Activated effector memory CD4-positive, alpha-beta T cell treated with Interleukin-2 at 50 U/mL for 16 hours (primary cell): ENCODE data around the gene TRNAU1AP.
"Not testable (repeated sequence)": the region's sequence is repeated elsewhere in the genome, so short reads cannot be mapped to it uniquely, and the experiment has no call there.

Experiments
- DNase-seq: peaks from one replicate; pipeline ENCODE4 v3.0.0-alpha.2; 2020

The TRNAU1AP gene

GRCh38 chr1:28552758-28553663, at the start of gene TRNAU1AP:
Gene TRNAU1AP (plus strand): TSS chr1:28553085. CDS start chr1:28553111, 26 bp downstream.
- DNase-seq, result peak; percentile 97

DNA sequence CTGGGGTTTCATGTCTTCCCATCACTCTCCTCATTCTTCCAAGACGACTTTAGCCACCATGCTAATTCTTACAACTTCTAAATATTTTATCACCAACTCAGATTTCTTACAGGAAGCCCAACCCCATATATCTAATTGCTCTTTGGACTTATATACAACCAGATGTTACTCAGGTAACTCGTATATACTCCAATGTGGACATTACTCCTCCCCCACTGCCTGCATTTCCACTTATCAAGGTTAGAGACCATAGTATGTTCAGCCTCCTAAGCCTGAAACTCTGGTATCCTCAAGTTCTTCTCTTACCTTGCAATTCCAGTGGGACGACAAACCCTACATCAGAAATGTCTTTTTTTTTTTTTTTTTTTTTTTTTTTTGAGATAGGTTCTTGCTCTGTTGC, 49.8 kb upstream of the TRNAU1AP start:
- no peak for DNase-seq

DNA sequence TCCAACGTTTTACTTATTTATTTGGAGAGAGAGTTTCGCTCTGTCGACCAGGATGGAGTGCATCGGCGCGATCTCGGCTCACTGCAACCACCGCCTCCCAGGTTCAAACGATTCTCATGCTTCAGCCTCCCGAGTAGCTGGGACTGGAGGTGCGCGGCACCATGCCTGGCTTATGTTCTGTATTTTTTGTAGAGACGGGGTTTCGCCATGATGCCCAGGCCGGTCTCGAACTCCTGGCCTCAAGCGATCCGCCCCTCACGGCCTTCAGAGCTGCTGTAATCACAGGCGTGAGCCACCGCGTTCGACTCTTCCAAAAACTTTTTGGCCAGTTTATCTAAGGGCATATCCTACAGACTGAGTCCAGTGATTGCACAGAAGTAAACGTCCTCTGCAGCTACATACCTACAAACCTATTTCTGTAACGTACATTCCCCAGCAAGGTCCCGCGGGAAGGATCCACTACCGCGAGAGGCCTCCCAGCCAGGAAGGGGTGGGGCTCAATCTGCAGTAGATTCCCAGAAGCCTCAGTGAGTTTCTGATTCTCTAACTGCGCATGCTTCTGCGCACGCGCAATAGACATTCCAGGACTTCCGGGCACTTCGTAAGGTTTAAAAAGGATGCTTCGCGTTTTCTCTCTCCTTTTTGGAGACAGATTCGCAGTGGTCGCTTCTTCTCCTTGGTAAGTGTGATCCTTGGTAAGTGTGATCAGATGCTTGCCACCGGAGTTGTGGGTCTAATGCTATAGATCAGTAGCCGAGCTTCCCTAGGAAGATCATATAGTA, 47.3 kb upstream of the TRNAU1AP start, which contains the start of gene RCC1:
TSS of gene RCC1 (plus strand) at position 638 of the 782 bp plus-strand sequence. CDS start 23,824 bp downstream, outside the sequence.
- peak; percentile 91 for DNase-seq

GRCh38 chr1:28506907-28507246, 46.0 kb upstream of the TRNAU1AP start:
- no peak for DNase-seq

DNA sequence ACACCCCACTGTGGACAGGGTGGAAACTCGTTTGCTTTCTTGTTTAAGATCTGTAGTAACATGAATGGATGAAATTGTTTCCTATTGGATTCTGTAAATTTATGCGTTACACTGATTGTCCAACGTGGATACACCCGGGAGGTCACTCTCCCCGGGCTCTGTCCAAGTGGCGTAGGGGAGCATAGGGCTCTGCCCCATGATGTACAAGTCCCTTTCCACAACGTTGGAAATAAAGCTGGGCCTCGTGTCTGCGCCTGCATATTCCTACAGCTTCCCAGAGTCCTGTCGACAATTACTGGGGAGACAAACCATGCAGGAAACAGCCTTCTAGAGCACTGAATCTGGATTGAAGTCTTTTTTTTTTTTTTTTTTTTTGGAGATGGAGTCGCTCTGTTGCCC, 45.6 kb upstream of the TRNAU1AP start:
- no peak for DNase-seq

DNA sequence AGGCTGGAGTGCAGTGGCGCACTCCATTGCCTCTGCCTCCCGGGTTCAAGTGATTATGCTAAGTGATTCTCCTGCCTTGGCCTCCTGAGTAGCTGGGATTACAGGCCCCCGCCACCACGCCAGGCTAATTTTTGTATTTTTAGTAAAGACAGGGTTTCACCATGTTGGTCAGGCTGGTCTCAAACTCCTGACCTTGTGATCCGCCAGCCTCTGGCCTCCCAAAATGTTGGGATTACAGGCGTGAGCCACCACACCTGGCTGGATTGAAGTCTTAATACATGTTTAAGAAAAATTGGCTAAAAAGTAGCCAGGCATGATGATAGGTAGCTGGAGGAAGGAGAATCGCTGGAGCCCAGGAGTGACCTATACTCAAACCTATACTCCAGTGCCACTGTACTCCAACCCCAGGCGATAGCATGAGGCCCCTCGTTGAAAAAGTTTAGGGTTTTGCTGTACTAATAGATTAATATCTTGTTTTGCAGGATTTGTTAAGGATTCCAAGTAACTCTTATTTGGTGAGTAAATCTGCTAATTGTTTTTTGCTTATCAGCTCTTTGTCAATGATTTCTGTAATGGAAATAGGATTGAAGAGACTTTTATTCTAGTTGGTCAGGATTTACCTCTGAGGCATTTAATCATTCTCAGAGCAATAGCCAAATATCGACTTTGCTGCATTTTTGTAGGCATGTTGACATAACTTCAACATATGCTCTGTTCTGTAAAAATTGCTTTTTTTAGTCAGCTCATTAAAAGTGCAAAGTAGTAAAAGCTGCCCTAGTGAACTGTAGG, 45.0 kb upstream of the TRNAU1AP start:
- no peak for DNase-seq

DNA sequence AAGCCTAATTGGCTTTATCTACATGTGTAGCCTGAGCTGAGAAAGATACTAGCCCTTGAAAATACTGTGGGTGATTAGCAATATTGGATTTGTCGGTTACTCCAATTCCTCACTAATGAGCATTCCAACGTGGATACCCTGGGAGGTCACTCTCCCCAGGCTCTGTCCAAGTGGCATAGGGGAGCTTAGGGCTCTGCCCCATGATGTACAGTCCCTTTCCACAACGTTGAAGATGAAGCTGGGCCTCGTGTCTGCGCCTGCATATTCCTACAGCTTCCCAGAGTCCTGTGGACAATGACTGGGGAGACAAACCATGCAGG, 44.5 kb upstream of the TRNAU1AP start:
- no peak for DNase-seq

GRCh38 chr1:28509705-28510272, 43.1 kb upstream of the TRNAU1AP start:
- DNase-seq, result no peak

- no peak for DNase-seq
These were observed 42.5 kb upstream of the TRNAU1AP start for GRCh38 chr1:28510273-28510969.

DNA sequence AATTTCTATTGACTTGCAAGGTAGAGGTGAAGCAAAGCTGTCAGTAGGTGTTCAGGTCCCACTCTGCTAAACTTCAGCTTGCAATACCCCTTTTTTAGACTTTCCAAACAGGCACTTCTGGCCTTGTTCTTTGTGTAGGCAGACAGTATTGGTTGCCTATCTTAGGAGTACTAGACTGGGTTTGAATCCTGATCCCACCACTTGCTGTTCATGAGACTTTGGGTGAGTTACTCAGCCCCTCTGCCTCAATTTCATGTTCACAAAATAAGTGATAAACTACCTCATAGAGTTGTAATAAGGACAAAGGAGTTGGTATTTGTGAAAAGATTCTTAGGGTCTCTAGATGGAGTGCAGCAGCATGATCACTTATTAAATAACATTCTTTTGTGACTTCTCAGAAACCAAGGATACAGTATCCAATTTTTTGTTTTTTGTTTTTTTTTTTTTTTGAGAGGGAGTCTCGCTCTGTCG, 41.9 kb upstream of the TRNAU1AP start:
- no peak for DNase-seq

DNA sequence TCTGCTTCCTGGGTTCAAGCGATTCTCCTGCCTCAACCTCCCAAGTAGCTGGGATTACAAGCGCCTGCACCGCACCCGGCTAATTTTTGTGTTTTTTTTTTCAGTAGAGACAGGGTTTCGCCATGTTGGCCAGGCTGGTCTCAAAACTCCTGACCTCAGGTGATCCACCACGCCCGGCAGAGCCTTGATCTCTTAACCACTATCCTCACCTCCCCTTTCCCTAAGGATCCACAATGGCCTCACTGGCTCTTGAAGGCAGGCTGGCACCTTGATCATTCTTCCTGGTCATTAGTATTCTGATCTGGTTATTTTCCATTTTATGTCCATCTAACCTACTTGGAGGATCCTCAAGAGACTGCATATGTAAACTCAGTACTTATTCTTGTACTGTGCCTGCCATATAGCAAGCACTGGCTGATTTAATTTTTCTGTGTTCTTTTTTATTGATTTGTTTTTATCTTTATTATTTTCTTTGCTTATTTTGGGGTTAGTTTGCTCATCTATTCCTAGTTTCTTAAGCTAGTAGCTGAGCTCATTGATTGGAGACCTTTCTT, 40.8 kb upstream of the TRNAU1AP start:
- DNase-seq, result no peak

DNA sequence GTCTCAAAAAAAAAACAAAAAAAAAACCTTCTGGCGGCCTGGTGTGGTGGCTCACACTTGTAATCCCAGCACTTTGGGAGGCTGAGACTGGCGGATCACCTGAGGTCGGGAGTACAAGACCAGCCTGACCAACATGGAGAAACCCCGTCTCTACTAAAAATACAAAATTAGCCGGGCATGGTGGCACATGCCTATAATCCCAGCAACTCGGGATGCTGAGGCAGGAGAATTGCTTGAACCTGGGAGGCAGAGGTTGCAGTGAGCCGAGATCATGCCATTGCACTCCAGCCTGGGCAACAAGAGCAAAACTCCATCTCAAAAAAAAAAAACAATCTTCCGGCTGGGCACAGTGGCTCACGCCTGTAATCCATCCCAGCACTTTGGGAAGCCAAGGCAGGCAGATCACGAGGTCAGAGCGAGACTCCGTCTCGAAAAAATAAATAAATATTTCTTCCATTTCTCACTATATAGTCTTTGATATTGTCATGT, 38.4 kb upstream of the TRNAU1AP start:
- not testable (repeated sequence) for DNase-seq

- no peak for DNase-seq
These were observed 36.3 kb upstream of the TRNAU1AP start for GRCh38 chr1:28516518-28516956.

GRCh38 chr1:28517649-28517999, 35.3 kb upstream of the TRNAU1AP start:
- no peak for DNase-seq

GRCh38 chr1:28518000-28518744, 34.7 kb upstream of the TRNAU1AP start:
- peak; percentile 83 for DNase-seq

DNA sequence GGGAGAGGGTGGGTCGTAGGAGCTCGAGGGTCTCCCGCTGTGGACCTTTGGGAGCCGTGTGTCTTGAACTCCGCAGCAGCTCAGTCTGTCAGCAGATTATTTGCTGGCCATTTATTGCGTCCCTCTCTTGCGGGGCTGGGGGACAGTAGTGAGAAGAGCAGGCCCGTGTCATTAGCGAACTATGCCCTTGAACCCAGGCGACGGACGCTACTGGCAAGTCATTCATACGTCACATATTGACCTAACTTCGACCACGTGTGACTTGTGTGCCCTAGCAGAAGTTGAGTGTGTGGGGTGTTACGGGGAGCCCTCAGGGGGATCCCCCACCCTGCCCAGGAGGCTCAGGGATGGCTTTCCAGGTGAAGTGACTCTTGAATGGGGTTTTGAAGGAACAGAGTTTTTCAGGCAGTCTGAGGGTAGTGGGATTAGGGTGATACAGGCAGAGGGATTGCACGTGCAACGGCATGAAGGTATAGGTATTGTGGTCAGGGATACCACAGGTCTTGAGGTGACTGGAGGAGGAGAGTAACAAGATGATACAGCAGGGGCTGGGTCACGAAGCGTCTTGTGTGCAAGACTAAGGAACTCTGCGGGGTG, 34.0 kb upstream of the TRNAU1AP start:
- DNase-seq, result no peak

DNA sequence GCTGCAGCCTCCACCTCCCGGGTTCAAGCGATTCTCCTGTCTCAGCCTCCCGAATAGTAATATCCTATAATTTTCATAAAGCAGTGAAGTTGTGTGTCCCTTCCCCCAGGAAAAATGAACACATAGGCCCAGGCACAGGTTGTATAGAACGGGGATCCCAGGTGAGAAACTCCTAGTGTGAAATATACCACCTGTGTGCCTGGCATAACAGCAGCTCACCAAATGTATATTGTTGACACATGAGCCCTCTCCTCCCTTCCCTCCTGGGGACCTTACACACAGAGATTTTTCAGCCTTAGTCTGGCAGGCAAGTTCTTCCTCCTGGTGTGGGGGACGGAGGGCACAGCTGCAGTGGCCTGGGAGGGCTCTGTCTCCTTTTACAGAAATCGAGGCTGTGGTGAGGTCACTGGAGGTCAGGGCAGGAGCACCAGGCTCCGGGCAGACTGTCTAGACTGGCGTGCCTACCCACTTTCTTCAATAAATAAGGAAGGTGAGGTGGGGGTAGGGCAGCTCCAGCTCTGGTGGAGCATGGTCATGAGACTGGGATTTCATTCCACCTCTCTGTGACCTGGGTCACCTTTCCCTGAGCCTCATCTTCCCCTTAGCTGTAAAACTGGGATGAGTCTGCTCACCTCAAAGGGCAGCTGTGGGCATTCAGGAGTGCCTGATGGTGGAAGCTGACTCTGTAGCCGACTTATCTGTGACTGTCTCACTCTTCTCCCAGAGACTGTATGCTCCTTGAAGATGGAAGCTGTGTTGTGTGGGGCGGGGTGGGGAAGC, 32.7 kb upstream of the TRNAU1AP start:
- no peak for DNase-seq

- not testable (repeated sequence) for DNase-seq
These were observed 32.1 kb upstream of the TRNAU1AP start for GRCh38 chr1:28520796-28521195.

GRCh38 chr1:28521502-28522164, 31.3 kb upstream of the TRNAU1AP start:
- no peak for DNase-seq
